ENCODE measurements around the gene SNX1. TPM values are rescaled to one million over a fixed set of nuclear protein-coding genes. Genes with fewer than 3 reads are reported as not detected.

Gene SNX1
- total and polyA plus RNA-seq, 2 of the 13 experiments (the other 11 are each of a cell fraction or from before 2014, with no cell fraction given) = 29.3 to 60.1 TPM

DNA sequence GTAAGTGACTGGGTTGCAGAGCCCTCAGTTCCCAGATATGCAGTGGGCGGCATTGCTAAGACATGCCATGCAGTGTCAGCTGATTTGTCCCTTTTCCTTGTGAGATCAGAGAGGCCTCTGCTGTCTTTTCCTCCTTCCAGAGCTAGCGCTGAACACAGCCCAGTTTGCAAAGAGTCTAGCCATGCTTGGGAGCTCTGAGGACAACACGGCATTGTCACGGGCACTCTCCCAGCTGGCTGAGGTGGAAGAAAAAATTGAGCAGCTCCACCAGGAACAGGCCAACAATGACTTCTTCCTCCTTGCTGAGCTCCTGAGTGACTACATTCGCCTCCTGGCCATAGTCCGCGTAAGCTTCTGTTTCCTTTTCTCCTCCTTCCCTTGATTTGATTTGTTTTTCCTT, 35.8 kb downstream of the SNX1 start (continued):
- TF ChIP-seq, protein P1, sequence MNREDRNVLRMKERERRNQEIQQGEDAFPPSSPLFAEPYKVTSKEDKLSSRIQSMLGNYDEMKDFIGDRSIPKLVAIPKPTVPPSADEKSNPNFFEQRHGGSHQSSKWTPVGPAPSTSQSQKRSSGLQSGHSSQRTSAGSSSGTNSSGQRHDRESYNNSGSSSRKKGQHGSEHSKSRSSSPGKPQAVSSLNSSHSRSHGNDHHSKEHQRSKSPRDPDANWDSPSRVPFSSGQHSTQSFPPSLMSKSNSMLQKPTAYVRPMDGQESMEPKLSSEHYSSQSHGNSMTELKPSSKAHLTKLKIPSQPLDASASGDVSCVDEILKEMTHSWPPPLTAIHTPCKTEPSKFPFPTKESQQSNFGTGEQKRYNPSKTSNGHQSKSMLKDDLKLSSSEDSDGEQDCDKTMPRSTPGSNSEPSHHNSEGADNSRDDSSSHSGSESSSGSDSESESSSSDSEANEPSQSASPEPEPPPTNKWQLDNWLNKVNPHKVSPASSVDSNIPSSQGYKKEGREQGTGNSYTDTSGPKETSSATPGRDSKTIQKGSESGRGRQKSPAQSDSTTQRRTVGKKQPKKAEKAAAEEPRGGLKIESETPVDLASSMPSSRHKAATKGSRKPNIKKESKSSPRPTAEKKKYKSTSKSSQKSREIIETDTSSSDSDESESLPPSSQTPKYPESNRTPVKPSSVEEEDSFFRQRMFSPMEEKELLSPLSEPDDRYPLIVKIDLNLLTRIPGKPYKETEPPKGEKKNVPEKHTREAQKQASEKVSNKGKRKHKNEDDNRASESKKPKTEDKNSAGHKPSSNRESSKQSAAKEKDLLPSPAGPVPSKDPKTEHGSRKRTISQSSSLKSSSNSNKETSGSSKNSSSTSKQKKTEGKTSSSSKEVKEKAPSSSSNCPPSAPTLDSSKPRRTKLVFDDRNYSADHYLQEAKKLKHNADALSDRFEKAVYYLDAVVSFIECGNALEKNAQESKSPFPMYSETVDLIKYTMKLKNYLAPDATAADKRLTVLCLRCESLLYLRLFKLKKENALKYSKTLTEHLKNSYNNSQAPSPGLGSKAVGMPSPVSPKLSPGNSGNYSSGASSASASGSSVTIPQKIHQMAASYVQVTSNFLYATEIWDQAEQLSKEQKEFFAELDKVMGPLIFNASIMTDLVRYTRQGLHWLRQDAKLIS (CRISPR knock-in tag; IDR thresholded peaks at IDR 0.05) = no peak
- TF ChIP-seq RARA (CRISPR knock-in tag; IDR thresholded peaks at IDR 0.05) = no peak
- no peak for TF ChIP-seq ZNF775 (CRISPR knock-in tag; IDR thresholded peaks at IDR 0.05; ENCODE audit: borderline replicate concordance)
- no peak for TF ChIP-seq ESRRA (CRISPR knock-in tag; IDR thresholded peaks at IDR 0.05; ENCODE audit: low read depth)
- no peak for TF ChIP-seq PPARG (CRISPR knock-in tag; conservative IDR thresholded peaks at IDR 0.05)
- TF ChIP-seq, protein P2, sequence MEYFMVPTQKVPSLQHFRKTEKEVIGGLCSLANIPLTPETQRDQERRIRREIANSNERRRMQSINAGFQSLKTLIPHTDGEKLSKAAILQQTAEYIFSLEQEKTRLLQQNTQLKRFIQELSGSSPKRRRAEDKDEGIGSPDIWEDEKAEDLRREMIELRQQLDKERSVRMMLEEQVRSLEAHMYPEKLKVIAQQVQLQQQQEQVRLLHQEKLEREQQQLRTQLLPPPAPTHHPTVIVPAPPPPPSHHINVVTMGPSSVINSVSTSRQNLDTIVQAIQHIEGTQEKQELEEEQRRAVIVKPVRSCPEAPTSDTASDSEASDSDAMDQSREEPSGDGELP (IDR thresholded peaks at IDR 0.05; ENCODE audit: borderline replicate concordance, low read depth) = no peak

DNA sequence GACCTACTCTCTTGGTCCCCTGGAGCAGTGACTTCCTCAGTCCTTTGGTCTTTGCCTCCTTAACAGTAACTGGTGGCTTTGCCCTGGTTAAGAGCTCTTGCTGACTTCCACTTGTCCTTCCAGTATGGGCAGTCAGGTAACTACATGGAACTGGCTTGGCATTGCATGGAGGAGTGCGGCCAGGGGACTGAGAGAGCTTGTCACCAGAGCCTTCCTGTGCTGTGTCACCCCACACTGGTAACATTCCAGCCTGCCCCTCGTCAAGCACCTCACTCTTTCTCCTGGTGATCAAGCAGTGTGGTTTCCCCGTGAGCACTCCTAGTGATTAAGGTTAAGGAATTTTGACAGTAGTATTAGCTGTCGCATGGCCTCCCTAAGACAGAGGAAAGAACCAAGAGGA, 36.4 kb downstream of the SNX1 start:
- WGBS (ENCODE audit: low lambda C conversion rate) = 97% methylated on average over 4 of the region's 4 CpGs
- Histone ChIP-seq H2AFZ (ENCODE audit: low read length) (no peak overlapping the region), H3K4me3 (replicated peaks in 1 of 3; ENCODE audit: insufficient read depth in 1 of 3, low read depth in 2 of 3, low read length in 3 of 3) (no peak overlapping the region), H4K20me1 (ENCODE audit: insufficient read depth, low read length) (no peaks in the 10 kb centered on the region), H3K27ac (ENCODE audit: extremely low read length, insufficient read depth, low read length) (no peak overlapping the region), H3K79me2 (ENCODE audit: insufficient read depth, low read length) (no peaks in the 10 kb centered on the region), H3K9me3 (ENCODE audit: low read length) (no peaks in the 10 kb centered on the region), H3K27me3 (ENCODE audit: control insufficient read depth in 1 of 2, insufficient read depth in 2 of 2, low read length in 2 of 2) (no peaks in the 10 kb centered on the region), H3K9ac (ENCODE audit: insufficient read depth, low read depth, low read length) (no peak overlapping the region), H3K4me2 (ENCODE audit: low read depth, low read length) (no peak overlapping the region), H3K36me3 (replicated peaks in 1 of 2; ENCODE audit: control insufficient read depth in 1 of 2, insufficient read depth in 2 of 2, low read length in 2 of 2) (peaks cover 42 to 88% of the 10 kb centered on the region in 2 experiments), H3K4me1 (ENCODE audit: insufficient read depth, low read length) (no peaks in the 10 kb centered on the region)
- ATAC-seq (no peak), FAIRE-seq (no peak), DNase-seq (ENCODE audit: low spot score) (no peak)
- no TSS peak for BruUV-seq (replicated peaks)
- in situ Hi-C loops (cut with HindIII; ENCODE audit: extremely low pct_ligation_motif_present, low pct_unique_long_range_greater_than_20kb) (no loop called here), intact Hi-C loops (cut with micrococcal nuclease; ENCODE audit: unreplicated experiment) (no loop called here)
- CTCF ChIA-PET (ENCODE audit: low intra/inter-chr PET ratio, low total read pairs) = no interaction called here
- POLR2A ChIA-PET = no interaction called here
- TF ChIP-seq NAIF1 (CRISPR knock-in tag; IDR thresholded peaks at IDR 0.05; ENCODE audit: borderline replicate concordance) (no peak), ZFP62 (CRISPR knock-in tag; IDR thresholded peaks at IDR 0.05) (no peak), PHF5A (CRISPR knock-in tag; IDR thresholded peaks at IDR 0.05; ENCODE audit: low read depth, unreplicated experiment) (no peak), IKZF1 (IDR thresholded peaks at IDR 0.05) (no peak), FOXC1 (CRISPR knock-in tag; IDR thresholded peaks at IDR 0.05; ENCODE audit: borderline replicate concordance) (no peak), TAF1 (CRISPR knock-in tag; IDR thresholded peaks at IDR 0.05) (no peak), FOXA3 (CRISPR knock-in tag; IDR thresholded peaks at IDR 0.05) (no peak)
- TF ChIP-seq, protein P3, sequence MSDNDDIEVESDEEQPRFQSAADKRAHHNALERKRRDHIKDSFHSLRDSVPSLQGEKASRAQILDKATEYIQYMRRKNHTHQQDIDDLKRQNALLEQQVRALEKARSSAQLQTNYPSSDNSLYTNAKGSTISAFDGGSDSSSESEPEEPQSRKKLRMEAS (IDR thresholded peaks at IDR 0.05) = no peak
- TF ChIP-seq, protein P4, sequence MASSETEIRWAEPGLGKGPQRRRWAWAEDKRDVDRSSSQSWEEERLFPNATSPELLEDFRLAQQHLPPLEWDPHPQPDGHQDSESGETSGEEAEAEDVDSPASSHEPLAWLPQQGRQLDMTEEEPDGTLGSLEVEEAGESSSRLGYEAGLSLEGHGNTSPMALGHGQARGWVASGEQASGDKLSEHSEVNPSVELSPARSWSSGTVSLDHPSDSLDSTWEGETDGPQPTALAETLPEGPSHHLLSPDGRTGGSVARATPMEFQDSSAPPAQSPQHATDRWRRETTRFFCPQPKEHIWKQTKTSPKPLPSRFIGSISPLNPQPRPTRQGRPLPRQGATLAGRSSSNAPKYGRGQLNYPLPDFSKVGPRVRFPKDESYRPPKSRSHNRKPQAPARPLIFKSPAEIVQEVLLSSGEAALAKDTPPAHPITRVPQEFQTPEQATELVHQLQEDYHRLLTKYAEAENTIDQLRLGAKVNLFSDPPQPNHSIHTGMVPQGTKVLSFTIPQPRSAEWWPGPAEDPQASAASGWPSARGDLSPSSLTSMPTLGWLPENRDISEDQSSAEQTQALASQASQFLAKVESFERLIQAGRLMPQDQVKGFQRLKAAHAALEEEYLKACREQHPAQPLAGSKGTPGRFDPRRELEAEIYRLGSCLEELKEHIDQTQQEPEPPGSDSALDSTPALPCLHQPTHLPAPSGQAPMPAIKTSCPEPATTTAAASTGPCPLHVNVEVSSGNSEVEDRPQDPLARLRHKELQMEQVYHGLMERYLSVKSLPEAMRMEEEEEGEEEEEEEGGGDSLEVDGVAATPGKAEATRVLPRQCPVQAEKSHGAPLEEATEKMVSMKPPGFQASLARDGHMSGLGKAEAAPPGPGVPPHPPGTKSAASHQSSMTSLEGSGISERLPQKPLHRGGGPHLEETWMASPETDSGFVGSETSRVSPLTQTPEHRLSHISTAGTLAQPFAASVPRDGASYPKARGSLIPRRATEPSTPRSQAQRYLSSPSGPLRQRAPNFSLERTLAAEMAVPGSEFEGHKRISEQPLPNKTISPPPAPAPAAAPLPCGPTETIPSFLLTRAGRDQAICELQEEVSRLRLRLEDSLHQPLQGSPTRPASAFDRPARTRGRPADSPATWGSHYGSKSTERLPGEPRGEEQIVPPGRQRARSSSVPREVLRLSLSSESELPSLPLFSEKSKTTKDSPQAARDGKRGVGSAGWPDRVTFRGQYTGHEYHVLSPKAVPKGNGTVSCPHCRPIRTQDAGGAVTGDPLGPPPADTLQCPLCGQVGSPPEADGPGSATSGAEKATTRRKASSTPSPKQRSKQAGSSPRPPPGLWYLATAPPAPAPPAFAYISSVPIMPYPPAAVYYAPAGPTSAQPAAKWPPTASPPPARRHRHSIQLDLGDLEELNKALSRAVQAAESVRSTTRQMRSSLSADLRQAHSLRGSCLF (CRISPR knock-in tag; IDR thresholded peaks at IDR 0.05; ENCODE audit: borderline replicate concordance) = no peak

Measured in HepG2 (cell line).